HEK293T (cell line): ENCODE measurements around the gene ZNF511.

Source experiments
- ARNT ChIP-seq: fragments of 450-650 bp; IDR thresholded peaks from 2 replicates; pipeline ENCODE4 v1.6.1; 2017; ENCODE audit warnings: mild to moderate bottlenecking
- ELF4 ChIP-seq: fragments of 450-650 bp; IDR thresholded peaks from 2 replicates; pipeline ENCODE4 v1.6.1; 2017; ENCODE audit warnings: antibody characterized with exemption
- FOXA1 ChIP-seq: fragments of 450-650 bp; IDR thresholded peaks from 2 replicates; pipeline ENCODE4 v1.6.1; 2016; ENCODE audit warnings: mild to moderate bottlenecking
- FOXK2 ChIP-seq: fragments of 450-650 bp; IDR thresholded peaks from 2 replicates; pipeline ENCODE4 v1.6.1; 2016; ENCODE audit warnings: mild to moderate bottlenecking
- FOXM1 ChIP-seq: fragments of 450-650 bp; IDR thresholded peaks from 2 replicates; pipeline ENCODE4 v1.6.1; 2017; ENCODE audit warnings: mild to moderate bottlenecking, borderline replicate concordance
- PKNOX1 ChIP-seq: fragments of 450-650 bp; IDR thresholded peaks from 2 replicates; pipeline ENCODE4 v1.6.1; 2016
- SUZ12 ChIP-seq: fragments of 450-650 bp; IDR thresholded peaks from 2 replicates; pipeline ENCODE4 v1.6.1; 2016; ENCODE audit warnings: mild to moderate bottlenecking
- ZNF384 ChIP-seq: fragments of 450-650 bp; IDR thresholded peaks from 2 replicates; pipeline ENCODE4 v1.6.1; 2016

GRCh38 chr10:133312769-133313145 is 4.0 kb downstream of the ZNF511 start:
- TF ChIP-seq SUZ12 (no peak), FOXA1 (no peak), ZNF384 (no peak), PKNOX1 (no peak), ELF4 (no peak), FOXM1 (no peak), FOXK2 (no peak), ARNT (no peak)
